ENCODE measurements around the gene CIZ1. TPM values are rescaled to one million over a fixed set of nuclear protein-coding genes. Genes with fewer than 3 reads are reported as not detected.

Gene CIZ1
- total and polyA plus RNA-seq, 2 of the 13 experiments (the other 11 are each of a cell fraction or from before 2014, with no cell fraction given): 30.6 to 50.3 TPM

- no peak overlapping the region for H2AFZ ChIP-seq (ENCODE audit: low read length)
- CTCF ChIA-PET (ENCODE audit: low intra/inter-chr PET ratio, low total read pairs): no interaction called here
- in situ Hi-C loops (cut with HindIII; ENCODE audit: extremely low pct_ligation_motif_present, low pct_unique_long_range_greater_than_20kb): no loop called here
- peaks cover 1 to 4% of the 10 kb centered on the region in 2 experiments; a peak in 2 of 5 replicates for H3K27me3 ChIP-seq (ENCODE audit: control insufficient read depth in 1 of 2, insufficient read depth in 2 of 2, low read length in 2 of 2)
- 58% methylated on average over 11 of the region's 16 CpGs for WGBS (ENCODE audit: low lambda C conversion rate)
- no TSS peak for BruUV-seq (replicated peaks)
- H3K9ac ChIP-seq (ENCODE audit: insufficient read depth, low read depth, low read length): no peak overlapping the region
- H3K4me3 ChIP-seq (replicated peaks in 1 of 3; ENCODE audit: insufficient read depth in 1 of 3, low read depth in 2 of 3, low read length in 3 of 3): no peak overlapping the region
- DNase-seq (ENCODE audit: low spot score) (no peak), ATAC-seq (no peak), FAIRE-seq (no peak)
- H3K36me3 ChIP-seq (replicated peaks in 1 of 2; ENCODE audit: control insufficient read depth in 1 of 2, insufficient read depth in 2 of 2, low read length in 2 of 2): no peaks in the 10 kb centered on the region
- intact Hi-C loops (cut with micrococcal nuclease; ENCODE audit: unreplicated experiment): no loop called here
- H3K27ac ChIP-seq (ENCODE audit: extremely low read length, insufficient read depth, low read length): no peak overlapping the region
- H3K4me2 ChIP-seq (ENCODE audit: low read depth, low read length): no peak overlapping the region
- H3K79me2 ChIP-seq (ENCODE audit: insufficient read depth, low read length): no peaks in the 10 kb centered on the region
- H3K4me1 ChIP-seq (ENCODE audit: insufficient read depth, low read length): peaks cover 43% of the 10 kb centered on the region
- POLR2A ChIA-PET: interaction anchor here (1.6 kb wide), 1 partner anchor 57 kb away, joined by 3 read pairs; the partner anchor contains the start of gene BBLN
- H4K20me1 ChIP-seq (ENCODE audit: insufficient read depth, low read length): no peaks in the 10 kb centered on the region
- TF ChIP-seq MAFK (conservative IDR thresholded peaks at IDR 0.05 in 1 of 2, IDR thresholded peaks at IDR 0.05 in 1 of 2; ENCODE audit: low read length in 2 of 2): peak; percentile 41 to 64
- peak; percentile 37; the same call in 1 of the 2 replicates for TF ChIP-seq MAFF (IDR thresholded peaks at IDR 0.05; ENCODE audit: low read depth, low read length)
- no peak for TF ChIP-seq SKIL (CRISPR knock-in tag; IDR thresholded peaks at IDR 0.05; ENCODE audit: borderline replicate concordance)
- H3K9me3 ChIP-seq (ENCODE audit: low read length): no peaks in the 10 kb centered on the region
Measured at GRCh38 chr9:128216781-128217553, 25.6 kb upstream of the CIZ1 start.

Measured in HepG2 (cell line).